ENCODE measurements around the gene TMEM95. TPM values are rescaled to one million over a fixed set of nuclear protein-coding genes. Genes with fewer than 3 reads are reported as not detected.
A peak's percentile ranks its signal among the peaks of the same experiment; 100 is the strongest.

The TMEM95 gene, protein sequence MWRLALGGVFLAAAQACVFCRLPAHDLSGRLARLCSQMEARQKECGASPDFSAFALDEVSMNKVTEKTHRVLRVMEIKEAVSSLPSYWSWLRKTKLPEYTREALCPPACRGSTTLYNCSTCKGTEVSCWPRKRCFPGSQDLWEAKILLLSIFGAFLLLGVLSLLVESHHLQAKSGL
- total RNA-seq = not detected

DNA sequence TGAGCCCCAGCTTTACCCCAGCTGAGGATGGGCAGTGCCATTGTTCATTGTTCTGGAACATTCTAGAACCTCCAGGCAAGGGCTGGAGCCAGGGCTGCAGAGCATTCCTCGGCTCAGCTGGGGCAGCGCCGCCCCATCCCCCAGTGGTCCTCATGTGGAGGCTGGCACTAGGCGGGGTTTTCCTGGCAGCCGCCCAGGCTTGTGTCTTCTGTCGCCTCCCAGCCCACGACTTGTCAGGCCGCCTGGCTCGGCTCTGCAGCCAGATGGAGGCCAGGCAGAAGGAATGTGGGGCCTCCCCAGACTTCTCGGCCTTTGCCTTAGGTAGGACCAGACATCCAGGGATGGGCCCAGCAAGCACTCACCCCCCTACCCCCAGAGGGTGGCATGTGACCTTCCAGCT is at the start of gene TMEM95:
TMEM95 (plus strand) TSS at position 104 of the 400 bp plus-strand sequence; CDS start at position 153, 49 bp downstream.
- Mint-ChIP-seq H3K27me3 (no peaks in the 10 kb centered on the region), H3K9me3 (ENCODE audit: low read depth) (no peaks in the 10 kb centered on the region), H3K4me1 (peaks cover 43% of the 10 kb centered on the region), H3K4me3 (no peak within 1 kb of the TSS), H3K36me3 (peaks cover 11% of the 10 kb centered on the region), H3K27ac (peak within 1 kb of the TSS; percentile 18)
- DNase-seq (peak; percentile 42), ATAC-seq (no peak)
- CTCF ChIA-PET = interaction anchor here (0.8 to 6.7 kb wide), 18 partner anchors 10 to 334 kb away, joined by 3 to 88 read pairs (median 8); partner anchors contain the start of genes ACAP1, NEURL4, SENP3 and SLC2A4

DNA sequence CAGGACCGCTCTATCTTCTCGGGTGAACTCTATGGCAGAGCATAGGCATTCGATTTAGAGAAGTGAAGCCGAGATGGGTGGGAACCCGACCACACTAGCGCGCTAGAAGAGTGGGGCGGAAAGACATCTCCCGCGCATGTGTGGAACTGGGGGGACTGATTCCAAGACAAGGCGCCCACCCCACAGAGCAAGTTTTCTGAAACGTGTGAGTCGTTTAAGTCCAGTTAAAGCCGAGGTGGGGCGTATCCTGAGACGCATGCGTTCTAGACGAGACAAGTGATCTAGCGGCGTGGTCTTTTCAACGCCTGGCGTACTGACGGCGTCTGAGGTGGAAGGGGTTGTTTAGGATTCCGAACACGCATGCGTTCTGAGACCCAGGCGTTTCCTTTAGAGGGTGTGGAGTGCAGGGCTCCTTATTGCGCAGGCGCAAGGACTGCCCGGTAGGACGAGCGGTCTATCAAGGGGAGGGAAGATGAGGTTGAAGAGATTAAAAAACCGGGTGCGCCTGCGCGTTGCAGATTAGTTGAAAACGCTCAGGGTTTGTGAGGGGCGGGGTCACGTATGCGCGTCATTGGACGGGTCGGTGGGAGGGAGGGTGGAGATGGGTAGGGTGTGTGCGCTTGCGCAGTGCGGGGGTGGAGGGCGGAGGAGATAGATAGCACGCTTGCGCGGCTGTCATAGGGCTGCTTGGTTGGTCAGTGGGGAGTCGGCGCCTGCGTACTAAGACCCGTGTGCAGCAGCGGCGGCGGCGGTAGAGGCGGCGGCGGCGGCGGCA is 47.9 kb upstream of the TMEM95 start, which contains the start of gene EIF5A:
EIF5A (plus strand) TSS at position 718 of the 775 bp plus-strand sequence. CDS start 2,008 bp downstream, outside the sequence.
- Mint-ChIP-seq H3K4me1 (peaks cover 39% of the 10 kb centered on the region), H3K4me3 (peak within 1 kb of the TSS; percentile 91), H3K9me3 (ENCODE audit: low read depth) (no peaks in the 10 kb centered on the region), H3K27me3 (no peaks in the 10 kb centered on the region), H3K36me3 (peaks cover 34% of the 10 kb centered on the region), H3K27ac (peak within 1 kb of the TSS; percentile 96)
- DNase-seq (peak; percentile 100), ATAC-seq (peak; percentile 85)
- CTCF ChIA-PET = no interaction called here

DNA sequence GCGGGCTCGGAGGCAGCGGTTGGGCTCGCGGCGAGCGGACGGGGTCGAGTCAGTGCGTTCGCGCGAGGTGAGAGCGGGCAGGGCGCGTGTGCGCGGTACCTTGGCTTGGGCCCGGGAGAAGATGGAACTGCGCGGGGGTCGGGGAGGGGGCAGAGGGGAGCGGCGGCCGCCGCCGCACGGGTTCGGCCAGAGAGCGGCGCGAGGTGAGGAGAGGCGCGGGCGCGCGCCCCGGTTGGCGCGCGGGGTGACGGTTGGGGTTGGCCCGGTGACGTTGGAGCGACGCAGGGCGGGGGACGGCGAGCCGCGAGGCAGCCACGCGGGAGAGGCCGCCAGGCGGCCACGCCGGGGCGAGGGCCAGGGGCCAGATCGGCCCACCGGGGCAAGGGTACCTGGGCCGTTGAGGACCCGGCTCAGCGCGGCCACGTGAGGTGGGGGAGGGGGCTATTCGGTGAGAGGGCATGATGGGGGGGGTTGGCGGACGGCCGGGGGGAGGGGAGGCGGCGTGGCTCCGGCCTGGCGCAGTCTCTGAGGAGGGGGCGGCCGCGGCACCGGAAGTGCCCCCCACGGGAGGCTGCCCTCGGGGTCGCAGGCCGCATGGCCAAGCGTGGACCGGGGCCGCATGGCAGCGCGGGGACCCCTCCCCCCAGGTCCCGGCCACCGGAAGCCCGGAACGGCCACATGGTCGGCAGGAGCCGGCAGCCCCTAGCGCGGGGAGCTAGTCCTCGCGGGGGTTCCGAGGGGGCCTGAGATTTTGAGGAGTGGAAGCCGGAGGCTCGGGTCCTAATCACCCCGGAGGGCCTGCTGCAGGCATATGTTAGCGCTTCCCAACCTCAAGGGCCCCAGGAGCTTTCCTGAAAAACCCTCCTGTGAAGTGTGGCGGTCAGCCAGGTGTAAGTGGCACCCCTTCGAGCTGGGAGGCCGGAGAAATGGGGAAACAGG is 47.0 kb upstream of the TMEM95 start:
- peak overlapping the region; percentile 96 for H3K27ac Mint-ChIP-seq
- H3K36me3 Mint-ChIP-seq = peaks cover 41% of the 10 kb centered on the region
- peak overlapping the region; percentile 91 for H3K4me3 Mint-ChIP-seq
- H3K9me3 Mint-ChIP-seq (ENCODE audit: low read depth) = no peaks in the 10 kb centered on the region
- peak; percentile 74 for DNase-seq
- H3K4me1 Mint-ChIP-seq = peaks cover 46% of the 10 kb centered on the region
- H3K27me3 Mint-ChIP-seq = no peaks in the 10 kb centered on the region
- ATAC-seq = peak; percentile 11
- CTCF ChIA-PET = interaction anchor here (1.2 to 3.2 kb wide), 3 partner anchors 11 to 29 kb away, joined by 4 to 14 read pairs (median 13); partner anchors contain the start of genes ACAP1 and SLC2A4

DNA sequence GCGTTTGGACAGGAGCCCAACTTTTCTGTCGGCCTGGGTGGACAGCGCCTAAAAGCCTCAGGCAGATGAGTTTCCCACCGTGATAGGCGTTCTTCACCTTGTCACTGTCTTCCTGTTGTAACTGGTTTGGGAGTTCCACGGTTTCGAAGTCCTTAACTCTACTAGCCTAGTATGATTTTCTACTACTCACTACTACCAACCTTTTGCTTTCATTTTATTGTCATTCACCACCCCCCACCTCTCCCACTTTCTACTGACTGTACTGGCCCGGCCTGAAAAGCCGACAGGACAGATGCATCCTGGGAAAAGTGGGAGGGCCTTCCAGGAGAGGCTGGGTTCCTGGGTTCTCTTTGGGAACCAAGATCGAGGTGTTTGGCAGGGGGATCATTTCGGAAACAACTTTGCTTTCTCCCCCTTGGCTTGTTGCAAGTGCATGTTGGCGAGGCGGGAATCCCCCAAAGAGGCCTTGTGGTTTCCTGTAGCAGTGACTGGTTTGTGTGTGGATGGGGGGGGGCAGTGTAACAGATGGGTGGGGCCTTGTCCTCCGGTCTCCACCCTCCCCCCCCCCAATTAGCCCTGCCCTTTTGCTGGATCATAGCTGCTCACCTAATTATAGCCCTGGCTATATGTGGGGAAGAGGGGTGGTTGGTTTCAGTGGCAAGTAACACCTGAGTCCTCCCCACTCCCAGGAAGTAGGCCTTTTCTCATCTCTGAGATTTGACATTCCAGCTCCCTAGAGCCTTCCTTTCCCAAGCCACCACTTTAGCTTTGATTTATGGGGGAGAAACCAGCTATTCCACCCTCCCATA is 46.1 kb upstream of the TMEM95 start:
- peak overlapping the region; percentile 96 for H3K27ac Mint-ChIP-seq
- no peaks in the 10 kb centered on the region for H3K9me3 Mint-ChIP-seq (ENCODE audit: low read depth)
- peak; percentile 31 for ATAC-seq
- H3K27me3 Mint-ChIP-seq = no peaks in the 10 kb centered on the region
- H3K36me3 Mint-ChIP-seq = peaks cover 45% of the 10 kb centered on the region
- peak; percentile 92 for DNase-seq
- CTCF ChIA-PET = interaction anchor here (1.0 to 3.2 kb wide), 6 partner anchors 12 to 95 kb away, joined by 3 to 14 read pairs (median 4); partner anchors contain the start of genes ACAP1, SLC2A4 and TMEM256
- peaks cover 54% of the 10 kb centered on the region for H3K4me1 Mint-ChIP-seq
- H3K4me3 Mint-ChIP-seq = peak overlapping the region; percentile 91

DNA sequence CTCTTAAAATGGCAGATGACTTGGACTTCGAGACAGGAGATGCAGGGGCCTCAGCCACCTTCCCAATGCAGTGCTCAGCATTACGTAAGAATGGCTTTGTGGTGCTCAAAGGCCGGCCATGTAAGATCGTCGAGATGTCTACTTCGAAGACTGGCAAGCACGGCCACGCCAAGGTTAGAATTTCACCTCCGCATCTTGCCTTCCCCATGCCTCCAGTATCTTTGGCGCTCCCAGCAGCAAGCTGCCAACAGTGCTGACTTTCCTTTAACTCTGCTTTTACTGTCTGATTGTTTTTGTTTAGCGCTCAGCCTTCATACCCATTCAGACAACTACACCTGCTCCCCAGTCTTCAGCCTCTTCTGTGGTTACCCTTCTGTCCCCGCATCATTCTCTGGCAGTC is 45.3 kb upstream of the TMEM95 start:
- Mint-ChIP-seq H3K36me3 (peaks cover 46% of the 10 kb centered on the region), H3K4me3 (peak overlapping the region; percentile 91), H3K27ac (peak overlapping the region; percentile 96), H3K4me1 (peaks cover 62% of the 10 kb centered on the region), H3K27me3 (no peaks in the 10 kb centered on the region), H3K9me3 (ENCODE audit: low read depth) (no peaks in the 10 kb centered on the region)
- CTCF ChIA-PET = interaction anchor here (1.0 to 3.2 kb wide), 5 partner anchors 13 to 95 kb away, joined by 3 to 14 read pairs (median 4); partner anchors contain the start of genes ACAP1 and TMEM256
- ATAC-seq = no peak
- DNase-seq = no peak

DNA sequence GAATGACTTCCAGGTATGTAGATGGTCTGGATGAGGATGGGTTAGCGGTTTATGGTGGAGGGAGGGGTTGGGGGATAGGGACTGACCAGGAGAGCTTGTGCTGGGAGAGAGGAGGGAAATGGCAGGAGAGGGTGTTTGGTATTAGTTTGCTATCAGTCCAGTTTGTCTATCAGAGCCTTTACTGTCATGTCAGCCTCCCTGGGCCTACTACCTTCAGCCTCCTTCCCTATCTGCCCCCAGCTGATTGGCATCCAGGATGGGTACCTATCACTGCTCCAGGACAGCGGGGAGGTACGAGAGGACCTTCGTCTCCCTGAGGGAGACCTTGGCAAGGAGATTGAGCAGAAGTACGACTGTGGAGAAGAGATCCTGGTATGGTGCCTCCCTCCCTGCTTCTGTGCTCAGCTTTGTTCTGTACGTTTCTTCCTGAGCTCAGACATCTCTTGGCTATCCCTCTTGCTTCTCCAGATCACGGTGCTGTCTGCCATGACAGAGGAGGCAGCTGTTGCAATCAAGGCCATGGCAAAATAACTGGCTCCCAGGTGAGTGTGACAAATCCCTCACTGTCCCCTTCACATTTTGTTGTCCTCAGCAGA is 43.7 kb upstream of the TMEM95 start:
- DNase-seq = no peak
- CTCF ChIA-PET = interaction anchor here (3.2 kb wide), 1 partner anchor 14 kb away, joined by 13 read pairs; no protein-coding TSS in a partner anchor
- Mint-ChIP-seq H3K27ac (peak overlapping the region; percentile 96), H3K4me3 (no peak overlapping the region), H3K27me3 (no peaks in the 10 kb centered on the region), H3K36me3 (peaks cover 47% of the 10 kb centered on the region), H3K9me3 (ENCODE audit: low read depth) (no peaks in the 10 kb centered on the region), H3K4me1 (peaks cover 67% of the 10 kb centered on the region)
- no peak for ATAC-seq

DNA sequence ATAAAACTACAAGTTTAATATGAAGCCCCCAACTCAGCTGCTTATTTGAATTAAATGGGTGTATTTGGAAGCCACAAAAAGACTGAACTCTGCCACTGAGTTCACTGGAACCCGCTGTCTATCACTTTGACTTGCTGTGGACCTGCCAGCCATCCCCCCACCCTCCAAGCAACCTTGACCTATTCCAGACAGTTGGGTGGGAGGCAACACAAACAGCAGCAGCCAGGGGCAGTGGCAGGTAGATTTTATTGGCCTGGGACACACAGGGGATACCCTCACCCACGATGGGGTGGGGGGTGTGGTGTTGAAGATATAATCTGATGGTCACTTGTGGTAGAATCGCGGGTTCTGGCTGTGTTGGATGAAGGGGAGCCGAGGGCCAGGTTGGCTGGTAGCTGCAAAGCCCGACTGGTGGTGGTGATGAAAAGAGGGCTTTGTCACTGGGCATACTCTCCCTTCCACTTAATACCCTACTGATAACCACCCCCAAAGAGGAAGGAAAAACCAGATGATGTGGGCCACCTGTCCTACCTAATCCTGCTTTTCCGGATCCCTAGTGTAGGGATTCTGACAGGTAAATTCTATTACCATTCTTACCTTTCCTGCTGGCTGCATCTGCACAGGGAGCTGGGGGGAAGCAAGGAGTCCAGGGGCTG is 42.4 kb upstream of the TMEM95 start:
- Mint-ChIP-seq H3K4me3 (no peak overlapping the region), H3K27ac (peak overlapping the region; percentile 91), H3K27me3 (no peaks in the 10 kb centered on the region), H3K4me1 (peaks cover 66% of the 10 kb centered on the region), H3K9me3 (ENCODE audit: low read depth) (no peaks in the 10 kb centered on the region), H3K36me3 (peaks cover 49% of the 10 kb centered on the region)
- ATAC-seq (no peak), DNase-seq (no peak)
- CTCF ChIA-PET = interaction anchor here (1.1 to 2.9 kb wide), 6 partner anchors 11 to 43 kb away, joined by 4 to 11 read pairs (median 4); partner anchors contain the start of gene ACAP1

DNA sequence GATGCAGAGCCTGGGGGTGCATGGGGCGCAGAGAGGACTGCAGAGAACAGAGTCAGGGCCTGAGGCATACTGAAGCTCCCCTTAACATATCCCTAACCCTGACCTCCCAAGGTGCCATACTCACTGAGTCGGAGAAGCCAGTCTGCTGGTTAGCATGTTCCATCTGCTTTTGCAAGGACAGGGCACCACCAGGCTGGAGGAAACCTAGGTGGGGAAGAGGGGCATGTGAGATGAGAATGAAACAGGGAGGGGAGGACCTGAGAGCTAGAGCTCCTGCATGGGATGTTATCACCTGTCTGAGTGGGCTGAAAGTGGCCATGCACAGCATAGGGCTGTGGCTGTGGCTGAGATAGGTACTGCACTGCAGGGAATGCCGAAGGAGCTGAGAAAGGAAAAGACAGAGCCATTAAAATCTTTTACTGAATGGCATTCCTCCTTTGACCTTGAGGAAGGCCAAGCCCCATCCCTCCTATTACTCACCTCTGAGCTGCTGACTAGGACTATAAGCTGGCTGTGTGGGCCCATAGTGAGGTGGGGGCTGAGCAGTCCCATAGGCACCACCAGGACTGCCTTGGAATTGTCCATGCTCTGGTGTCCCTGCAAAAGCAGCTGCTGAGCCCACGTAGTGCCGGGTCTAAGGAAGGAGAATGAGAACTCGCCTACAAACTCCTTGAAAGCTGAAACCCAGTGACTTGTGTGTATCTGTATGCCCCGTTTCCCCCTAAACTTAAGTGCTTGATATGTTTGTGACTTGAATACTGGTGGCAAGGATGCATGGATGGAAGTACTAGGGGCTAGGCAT is 41.7 kb upstream of the TMEM95 start:
- DNase-seq (no peak), ATAC-seq (no peak)
- H3K4me3 Mint-ChIP-seq = peak overlapping the region; percentile 80
- H3K36me3 Mint-ChIP-seq = peaks cover 49% of the 10 kb centered on the region
- H3K4me1 Mint-ChIP-seq = peaks cover 66% of the 10 kb centered on the region
- no peaks in the 10 kb centered on the region for H3K27me3 Mint-ChIP-seq
- peak overlapping the region; percentile 91 for H3K27ac Mint-ChIP-seq
- CTCF ChIA-PET = interaction anchor here (1.1 to 3.4 kb wide), 8 partner anchors 10 to 124 kb away, joined by 4 to 14 read pairs (median 4); partner anchors contain the start of gene ACAP1
- H3K9me3 Mint-ChIP-seq (ENCODE audit: low read depth) = no peaks in the 10 kb centered on the region

DNA sequence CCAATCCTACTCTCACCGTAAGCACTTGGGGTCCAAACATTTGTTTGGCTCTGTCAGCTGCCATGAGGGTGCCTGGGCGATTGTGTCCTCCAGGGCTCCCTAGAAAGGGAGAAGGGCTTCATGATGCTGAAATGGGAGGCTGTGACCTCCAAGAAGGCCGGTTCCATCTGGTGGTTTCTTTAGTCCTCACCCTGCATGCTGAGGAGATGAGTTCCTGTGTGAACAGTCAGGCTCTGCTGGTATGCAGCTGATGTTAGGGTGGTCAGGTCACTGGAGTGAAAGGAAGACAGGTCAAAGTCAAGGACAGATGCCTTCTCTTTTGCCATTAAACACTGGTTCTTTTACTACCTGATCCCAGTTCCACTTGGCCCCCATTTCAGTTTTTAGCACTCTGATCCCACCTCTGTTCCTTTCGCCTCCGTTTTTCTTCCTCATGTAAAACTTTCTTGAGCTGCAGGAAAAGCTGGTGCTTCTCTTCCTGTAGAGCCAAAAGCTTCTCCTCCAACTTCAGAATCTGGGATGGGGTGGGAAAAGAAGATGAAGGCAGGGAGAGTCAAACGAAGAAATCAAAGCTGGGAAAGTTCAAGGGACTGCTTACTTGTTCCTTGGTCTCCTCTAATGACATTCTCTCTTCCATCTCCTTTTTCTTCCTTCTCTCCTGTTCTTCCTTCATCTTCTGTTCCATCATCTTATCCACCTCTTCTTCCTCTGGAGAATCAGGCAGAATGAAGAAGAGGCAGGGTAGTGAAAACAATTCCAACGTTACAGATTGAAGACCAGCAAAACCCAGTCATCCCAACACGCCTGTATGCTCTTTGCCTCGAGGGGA is 40.9 kb upstream of the TMEM95 start:
- peak overlapping the region; percentile 80 for H3K4me3 Mint-ChIP-seq
- no peaks in the 10 kb centered on the region for H3K9me3 Mint-ChIP-seq (ENCODE audit: low read depth)
- H3K4me1 Mint-ChIP-seq = peaks cover 61% of the 10 kb centered on the region
- H3K36me3 Mint-ChIP-seq = peaks cover 45% of the 10 kb centered on the region
- ATAC-seq = no peak
- H3K27ac Mint-ChIP-seq = peak overlapping the region; percentile 91
- H3K27me3 Mint-ChIP-seq = no peaks in the 10 kb centered on the region
- DNase-seq = no peak
- CTCF ChIA-PET = interaction anchor here (0.7 to 3.4 kb wide), 10 partner anchors 9 to 123 kb away, joined by 3 to 14 read pairs (median 4); partner anchors contain the start of genes ACAP1 and NEURL4
